B cell (primary cell): ENCODE measurements around the gene ZNF462. TPM values are rescaled to one million over a fixed set of nuclear protein-coding genes. Genes with fewer than 3 reads are reported as not detected.

Source experiments
- ATAC-seq: fragments of 200-7000 bp; cut with Tn5 transposase; one replicate; pipeline ENCODE4 v1.10.0; 2021; ENCODE audit warnings: low read depth, mild to moderate bottlenecking, moderate number of reproducible peaks, moderate library complexity
- CTCF ChIA-PET: fragments of 350-600 bp; sonication (Branson Sonifier 250); formaldehyde crosslinking; loops from one replicate; lab custom pipeline; 2021; ENCODE audit warnings: antibody characterized with exemption, inconsistent platforms; lab: Charles Lee
- POLR2A ChIA-PET: fragments of 350-600 bp; sonication (Branson Sonifier 250); formaldehyde crosslinking; loops from one replicate; lab custom pipeline; 2021; ENCODE audit warnings: antibody characterized with exemption; lab: Charles Lee
- DNase-seq: peaks from one replicate; pipeline ENCODE4 v3.0.0; 2013
- H2AFZ ChIP-seq: 2 replicates; pipeline ENCODE4 v1.6.1; 2012; ENCODE audit warnings: mild to moderate bottlenecking, low read depth, low read length; ENCODE audit not compliant: insufficient read depth, poor library complexity, severe bottlenecking
- H3K27ac ChIP-seq, 2 donors: 1 replicate in 1 of 2; 2 replicates in 1 of 2; pipeline ENCODE4 v1.5.1; 2012 to 2013; ENCODE audit warnings: low read length in 2 of 2, mild to moderate bottlenecking in 2 of 2, moderate library complexity in 1 of 2
- H3K27me3 ChIP-seq, 4 experiments: fragments of 200-600 bp in 1 of 4; sonication (generic) in 1 of 4; replicated peaks in 1 of 4; 1 replicate in 2 of 4; 2 replicates in 2 of 4; pipeline versions ENCODE4 v1.6.1 to v1.7.0; 2013 to 2016; ENCODE audit warnings: low read length in 3 of 4, mild to moderate bottlenecking in 2 of 4, mixed read lengths in 1 of 4, moderate library complexity in 1 of 4; ENCODE audit not compliant: insufficient read depth in 4 of 4, control insufficient read depth in 3 of 4; ENCODE audit errors: control extremely low read depth in 1 of 4
- H3K36me3 ChIP-seq, 2 experiments: replicated peaks in 1 of 2; 1 replicate in 1 of 2; 2 replicates in 1 of 2; pipeline versions ENCODE4 v1.6.1 to v1.7.1; 2013; ENCODE audit warnings: low read length in 1 of 2; ENCODE audit not compliant: insufficient read depth in 2 of 2, control insufficient read depth in 1 of 2; ENCODE audit errors: control extremely low read depth in 1 of 2, extremely low read depth in 1 of 2
- H3K4me1 ChIP-seq, 2 donors: fragments of 200-600 bp in 1 of 2; sonication (generic) in 1 of 2; 1 replicate in 1 of 2; 2 replicates in 1 of 2; pipeline versions ENCODE4 v1.5.1 to v1.6.1; 2013 to 2017; ENCODE audit warnings: low read length in 2 of 2; ENCODE audit not compliant: control insufficient read depth in 2 of 2, insufficient read depth in 2 of 2
- H3K4me2 ChIP-seq: replicated peaks from 2 replicates; pipeline ENCODE3; 2012; ENCODE audit warnings: mild to moderate bottlenecking, low read depth, low read length; ENCODE audit not compliant: poor library complexity, severe bottlenecking
- H3K4me3 ChIP-seq, 5 experiments: fragments of 200-600 bp in 1 of 5; sonication (generic) in 1 of 5; 1 replicate in 3 of 5; 2 replicates in 2 of 5; pipeline versions ENCODE4 v1.5.1 to v1.7.0; 2011 to 2016; ENCODE audit warnings: low read length in 4 of 5, mild to moderate bottlenecking in 4 of 5, low read depth in 2 of 5, control low read depth in 1 of 5, moderate library complexity in 1 of 5; ENCODE audit not compliant: insufficient read depth in 1 of 5; ENCODE audit errors: control extremely low read depth in 1 of 5, extremely low read depth in 1 of 5
- H3K79me2 ChIP-seq: fragments of 200-600 bp; sonication (generic); one replicate; pipeline ENCODE4 v1.6.0; 2016; ENCODE audit warnings: low read length; ENCODE audit not compliant: control insufficient read depth, insufficient read depth
- H3K9ac ChIP-seq: fragments of 200-600 bp; sonication (generic); 2 replicates; pipeline ENCODE4 v1.6.1; 2017; ENCODE audit warnings: mild to moderate bottlenecking, low read length, moderate library complexity
- H3K9me3 ChIP-seq, 3 donors: one replicate each; pipeline versions ENCODE4 v1.6.1 to v1.7.1; 2013; ENCODE audit warnings: low read length in 2 of 3; ENCODE audit not compliant: control insufficient read depth in 2 of 3, insufficient read depth in 1 of 3; ENCODE audit errors: control extremely low read depth in 1 of 3
- H4K20me1 ChIP-seq: 2 replicates; pipeline ENCODE4 v1.6.0; 2012; ENCODE audit warnings: mild to moderate bottlenecking, low read length; ENCODE audit not compliant: insufficient read depth, control insufficient read depth, poor library complexity, severe bottlenecking
- H3K27ac Mint-ChIP-seq: one replicate; pipeline ENCODE4 v1.8.0; 2021; ENCODE audit warnings: mixed read lengths
- H3K27me3 Mint-ChIP-seq: one replicate; pipeline ENCODE4 v1.8.0; 2021; ENCODE audit warnings: mixed read lengths
- H3K4me1 Mint-ChIP-seq: one replicate; pipeline ENCODE4 v1.8.0; 2021; ENCODE audit warnings: mixed read lengths
- H3K4me3 Mint-ChIP-seq: one replicate; pipeline ENCODE4 v1.8.0; 2021; ENCODE audit warnings: mixed read lengths
- H3K9me3 Mint-ChIP-seq: one replicate; pipeline ENCODE4 v1.8.0; 2022; ENCODE audit warnings: mixed read lengths; ENCODE audit not compliant: insufficient read depth
- EZH2 ChIP-seq: IDR thresholded peaks from 2 replicates; pipeline ENCODE4 v1.6.1; 2012; ENCODE audit warnings: borderline replicate concordance, low read depth, mild to moderate bottlenecking, moderate library complexity, low read length; ENCODE audit not compliant: insufficient read depth, poor library complexity, severe bottlenecking
- WGBS: methylation state at CpG from one replicate; pipeline ENCODE4 v1.1.5; 2013; ENCODE audit warnings: missing lambda C conversion rate; ENCODE audit not compliant: insufficient coverage; 5-methylcytosine and 5-hydroxymethylcytosine counted together
- intact Hi-C: fragments of 100-400 bp; cut with micrococcal nuclease; formaldehyde crosslinking; loops from one replicate; pipeline ENCODE4 v1.10.0; 2022
- polyA plus RNA-seq: library from polyadenylated mRNA; depleted of rRNA; stranded (reverse); fragments of >200 nt; gene quantifications from 2 replicates; pipeline ENCODE4 v1.2.3, GENCODE V29; 2012
- total RNA-seq, 2 donors: library from RNA; stranded (reverse); fragments of 120-200 nt in 1 of 2; gene quantifications; 1 replicate in 1 of 2; 2 replicates in 1 of 2; pipeline versions ENCODE4 v1.2.3 to v1.2.4, GENCODE V29; 2013 to 2022
- TF ChIP-seq, protein P1 (sequence below): fragments of 200-600 bp; IDR thresholded peaks from one replicate; pipeline ENCODE4 v1.8.0; 2022; ENCODE audit warnings: antibody characterized with exemption, mild to moderate bottlenecking

ZNF462 gene
- total and polyA plus RNA-seq, 2 donors (not counting 1 experiment from before 2014, with no cell fraction given) = not detected

DNA sequence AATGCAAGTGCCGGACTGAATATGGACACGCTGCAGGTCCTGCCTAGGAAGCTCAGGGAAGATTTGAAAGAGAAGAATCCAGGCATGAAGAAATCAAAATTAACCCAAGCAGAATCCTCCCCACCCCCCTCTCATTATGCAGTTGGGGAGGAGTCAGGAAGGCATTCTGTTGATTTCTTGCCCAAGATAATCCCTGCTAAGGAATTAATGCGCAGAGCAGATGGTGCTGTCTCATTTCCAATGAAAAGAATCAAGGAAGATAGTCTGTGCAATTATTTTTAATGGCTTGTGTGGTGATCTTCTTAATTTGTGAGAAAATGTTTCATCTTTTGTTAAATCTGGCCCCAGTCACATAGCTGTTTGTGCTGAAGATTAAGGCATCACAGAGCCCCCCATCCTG is 145.0 kb downstream of the ZNF462 start:
- POLR2A ChIA-PET = no interaction called here
- H2AFZ ChIP-seq = no peak overlapping the region
- H3K4me1 Mint-ChIP-seq = peaks cover 5% of the 10 kb centered on the region

DNA sequence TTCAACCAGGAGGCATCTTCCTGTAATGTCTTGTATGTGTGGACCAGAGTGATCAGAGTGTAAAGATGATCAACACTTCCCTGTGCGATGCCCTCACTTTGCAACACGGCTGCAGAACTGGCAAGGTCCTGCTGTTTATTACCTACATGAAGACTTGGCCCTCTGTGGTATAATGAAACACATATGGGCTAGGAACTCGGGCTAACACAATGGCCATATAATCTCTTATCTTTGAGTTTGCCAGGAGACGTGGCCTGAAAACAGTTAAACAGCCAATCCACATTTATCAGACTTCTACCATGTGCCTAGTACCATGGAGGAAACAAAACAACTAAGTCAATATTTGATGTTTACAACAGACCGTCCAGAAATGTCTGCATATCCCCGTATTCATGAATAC is 145.5 kb downstream of the ZNF462 start:
- Histone ChIP-seq H2AFZ (no peak overlapping the region), H3K4me2 (no peak overlapping the region), H3K9me3 (no peaks in the 10 kb centered on the region), H4K20me1 (no peaks in the 10 kb centered on the region), H3K4me1 (no peaks in the 10 kb centered on the region), H3K79me2 (no peaks in the 10 kb centered on the region), H3K9ac (no peak overlapping the region), H3K4me3 (no peak overlapping the region), H3K27ac (no peak overlapping the region), H3K27me3 (peaks cover 0 to 5% (median 0%) of the 10 kb centered on the region in 4 experiments), H3K36me3 (no peaks in the 10 kb centered on the region)
- intact Hi-C loops = no loop called here
- DNase-seq (no peak), ATAC-seq (no peak)
- ChIA-PET CTCF (no interaction called here), POLR2A (no interaction called here)
- Mint-ChIP-seq H3K4me3 (no peak overlapping the region), H3K4me1 (peaks cover 5% of the 10 kb centered on the region), H3K9me3 (no peaks in the 10 kb centered on the region), H3K27me3 (peaks cover 20% of the 10 kb centered on the region), H3K27ac (no peak overlapping the region)
- no peak for TF ChIP-seq EZH2
- TF ChIP-seq, protein P1, sequence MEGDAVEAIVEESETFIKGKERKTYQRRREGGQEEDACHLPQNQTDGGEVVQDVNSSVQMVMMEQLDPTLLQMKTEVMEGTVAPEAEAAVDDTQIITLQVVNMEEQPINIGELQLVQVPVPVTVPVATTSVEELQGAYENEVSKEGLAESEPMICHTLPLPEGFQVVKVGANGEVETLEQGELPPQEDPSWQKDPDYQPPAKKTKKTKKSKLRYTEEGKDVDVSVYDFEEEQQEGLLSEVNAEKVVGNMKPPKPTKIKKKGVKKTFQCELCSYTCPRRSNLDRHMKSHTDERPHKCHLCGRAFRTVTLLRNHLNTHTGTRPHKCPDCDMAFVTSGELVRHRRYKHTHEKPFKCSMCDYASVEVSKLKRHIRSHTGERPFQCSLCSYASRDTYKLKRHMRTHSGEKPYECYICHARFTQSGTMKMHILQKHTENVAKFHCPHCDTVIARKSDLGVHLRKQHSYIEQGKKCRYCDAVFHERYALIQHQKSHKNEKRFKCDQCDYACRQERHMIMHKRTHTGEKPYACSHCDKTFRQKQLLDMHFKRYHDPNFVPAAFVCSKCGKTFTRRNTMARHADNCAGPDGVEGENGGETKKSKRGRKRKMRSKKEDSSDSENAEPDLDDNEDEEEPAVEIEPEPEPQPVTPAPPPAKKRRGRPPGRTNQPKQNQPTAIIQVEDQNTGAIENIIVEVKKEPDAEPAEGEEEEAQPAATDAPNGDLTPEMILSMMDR = no peak
- 97% methylated on average over 6 of the region's 6 CpGs for WGBS

More for the DNA sequence above, 145.0 kb downstream of the ZNF462 start:
- CTCF ChIA-PET = no interaction called here
- Mint-ChIP-seq H3K4me3 (no peak overlapping the region), H3K9me3 (no peaks in the 10 kb centered on the region), H3K27me3 (peaks cover 20% of the 10 kb centered on the region), H3K27ac (no peak overlapping the region)
- H3K4me3 ChIP-seq = no peak overlapping the region
- H3K4me2 ChIP-seq = no peak overlapping the region
- H3K27me3 ChIP-seq = peaks cover 0 to 5% (median 0%) of the 10 kb centered on the region in 4 experiments
- intact Hi-C loops = no loop called here
- 100% methylated on average over 1 of the region's 3 CpGs for whole genome bisulfite sequencing
- no peaks in the 10 kb centered on the region for H4K20me1 ChIP-seq
- TF ChIP-seq EZH2 = no peak
- TF ChIP-seq, protein P1 = no peak
- no peak for DNase-seq
- no peak overlapping the region for H3K9ac ChIP-seq
- no peak overlapping the region for H3K27ac ChIP-seq
- H3K4me1 ChIP-seq = no peaks in the 10 kb centered on the region
- no peak for ATAC-seq
- no peaks in the 10 kb centered on the region for H3K9me3 ChIP-seq
- H3K79me2 ChIP-seq = no peaks in the 10 kb centered on the region
- no peaks in the 10 kb centered on the region for H3K36me3 ChIP-seq
